Small intestine (tissue), 7 donors: Measurements from ENCODE around the gene RIMBP2. TPM values are rescaled to one million over a fixed set of nuclear protein-coding genes. Genes with fewer than 3 reads are reported as not detected.
A peak's percentile ranks its signal among the peaks of the same experiment; 100 is the strongest.

Experiments used
- DNase-seq, 2 donors: peaks; one replicate each; pipeline versions ENCODE4 v3.0.0 to v3.0.0-alpha.2; 2013
- FAIRE-seq: peaks from 2 replicates; lab custom pipeline; 2012; peaks lifted over from hg19 to GRCh38; lab: Jason Lieb, UNC
- H3K27ac ChIP-seq, 3 donors: one replicate each; pipeline ENCODE4 v1.5.1; 2013; ENCODE audit warnings: low read length in 2 of 3, mild to moderate bottlenecking in 2 of 3, control low read depth in 1 of 3, inconsistent platforms in 1 of 3, low read depth in 1 of 3, moderate library complexity in 1 of 3
- H3K27me3 ChIP-seq, 3 donors: one replicate each; pipeline ENCODE4 v1.6.1; 2013; ENCODE audit warnings: low read length in 3 of 3, inconsistent platforms in 1 of 3; ENCODE audit not compliant: control insufficient read depth in 3 of 3, insufficient read depth in 3 of 3
- H3K36me3 ChIP-seq, 3 donors: one replicate each; pipeline ENCODE4 v1.6.1; 2013; ENCODE audit warnings: low read length in 3 of 3, inconsistent platforms in 1 of 3, low read depth in 1 of 3, mild to moderate bottlenecking in 1 of 3, moderate library complexity in 1 of 3; ENCODE audit not compliant: control insufficient read depth in 3 of 3, insufficient read depth in 2 of 3
- H3K4me1 ChIP-seq, 3 donors: one replicate each; pipeline ENCODE4 v1.6.1; 2013; ENCODE audit warnings: low read length in 2 of 3, inconsistent platforms in 1 of 3, low read depth in 1 of 3, mild to moderate bottlenecking in 1 of 3, moderate library complexity in 1 of 3; ENCODE audit not compliant: control insufficient read depth in 3 of 3, insufficient read depth in 2 of 3
- H3K4me3 ChIP-seq, 3 donors: one replicate each; pipeline ENCODE4 v1.5.1; 2013; ENCODE audit warnings: low read length in 3 of 3, control low read depth in 1 of 3, inconsistent platforms in 1 of 3, low read depth in 1 of 3, mild to moderate bottlenecking in 1 of 3, moderate library complexity in 1 of 3
- H3K9me3 ChIP-seq, 2 donors: one replicate each; pipeline ENCODE4 v1.6.1; 2013; ENCODE audit warnings: low read depth in 1 of 2, low read length in 1 of 2; ENCODE audit not compliant: control insufficient read depth in 2 of 2, insufficient read depth in 1 of 2
- WGBS, 3 donors: extraction: QIAGEN DNeasy Blood & Tissue Kit; methylation state at CpG; one replicate each; pipeline ENCODE4 v1.1.7; 2013; 5-methylcytosine and 5-hydroxymethylcytosine counted together
- polyA plus RNA-seq, 4 donors: library from polyadenylated mRNA; stranded (reverse) in 3 of 4; unstranded in 1 of 4; fragments of 200-250 nt in 3 of 4; fragments of 120-200 nt in 1 of 4; gene quantifications; one replicate each; pipeline versions ENCODE4 v1.2.1 to v1.2.3, GENCODE V29; 2013
- donor health status: healthy with polysubstance abuse.
- donor health status: control.
- donor health status: control.
- donor health status: Bipolar disorder and iron deficiency.
- donor health status: healthy.

The RIMBP2 gene
- polyA plus RNA-seq, 4 donors, result 0.22 to 12.2 (median 2.3) TPM

- WGBS, 3 donors, result 76 to 83% (median 80%) methylated on average over 27 to 28 of the region's 28 CpGs
- FAIRE-seq (no peak), DNase-seq (no peak)
- Histone ChIP-seq H3K9me3 (no peaks in the 10 kb centered on the region), H3K4me3 (no peak overlapping the region), H3K36me3 (no peaks in the 10 kb centered on the region), H3K27ac (no peak overlapping the region), H3K27me3 (no peaks in the 10 kb centered on the region), H3K4me1 (no peaks in the 10 kb centered on the region)
These were observed 255.3 kb downstream of the RIMBP2 start for GRCh38 chr12:130460611-130461446.

- Histone ChIP-seq H3K4me3 (no peak overlapping the region), H3K27me3 (no peaks in the 10 kb centered on the region), H3K4me1 (no peaks in the 10 kb centered on the region), H3K27ac (no peak overlapping the region), H3K9me3 (no peaks in the 10 kb centered on the region), H3K36me3 (no peaks in the 10 kb centered on the region)
- FAIRE-seq (no peak), DNase-seq (no peak)
- 66 to 74% (median 66%) methylated on average over 11 of the region's 11 CpGs for WGBS, 3 donors
These were observed 256.2 kb downstream of the RIMBP2 start for GRCh38 chr12:130459916-130460315.

GRCh38 chr12:130458341-130458740 is 257.8 kb downstream of the RIMBP2 start:
- WGBS, 3 donors, result 75 to 78% (median 77%) methylated on average over 12 of the region's 12 CpGs
- Histone ChIP-seq H3K27me3 (no peaks in the 10 kb centered on the region), H3K27ac (no peak overlapping the region), H3K4me1 (no peaks in the 10 kb centered on the region), H3K9me3 (no peaks in the 10 kb centered on the region), H3K36me3 (no peaks in the 10 kb centered on the region), H3K4me3 (no peak overlapping the region)
- DNase-seq, result no peak
- FAIRE-seq, result no peak

GRCh38 chr12:130457215-130457614 is 258.9 kb downstream of the RIMBP2 start:
- Histone ChIP-seq H3K36me3 (no peaks in the 10 kb centered on the region), H3K9me3 (no peaks in the 10 kb centered on the region), H3K27me3 (no peaks in the 10 kb centered on the region), H3K4me1 (no peaks in the 10 kb centered on the region), H3K4me3 (no peak overlapping the region), H3K27ac (no peak overlapping the region)
- DNase-seq (no peak), FAIRE-seq (no peak)
- 77 to 83% (median 81%) methylated on average over 9 of the region's 9 CpGs for WGBS, 3 donors

- H3K27ac ChIP-seq, result no peak overlapping the region
- WGBS, 3 donors, result 51 to 72% (median 60%) methylated on average over 27 to 28 of the region's 28 CpGs
- no peaks in the 10 kb centered on the region for H3K4me1 ChIP-seq
- DNase-seq (peak in 1 of 2 donors; percentile 2), FAIRE-seq (no peak)
- H3K27me3 ChIP-seq, result no peaks in the 10 kb centered on the region
- no peaks in the 10 kb centered on the region for H3K9me3 ChIP-seq
- H3K36me3 ChIP-seq, result no peaks in the 10 kb centered on the region
- H3K4me3 ChIP-seq, result no peak overlapping the region
These were observed 259.5 kb downstream of the RIMBP2 start for GRCh38 chr12:130456375-130457199.

- no peaks in the 10 kb centered on the region for H3K9me3 ChIP-seq
- DNase-seq (no peak), FAIRE-seq (no peak)
- 75 to 79% (median 77%) methylated on average over 19 of the region's 19 CpGs for WGBS, 3 donors
- H3K36me3 ChIP-seq, result no peaks in the 10 kb centered on the region
- no peak overlapping the region for H3K4me3 ChIP-seq
- H3K4me1 ChIP-seq, result no peaks in the 10 kb centered on the region
- H3K27ac ChIP-seq, result no peak overlapping the region
- H3K27me3 ChIP-seq, result no peaks in the 10 kb centered on the region
These were observed 260.9 kb downstream of the RIMBP2 start for GRCh38 chr12:130455161-130455560.

- no peaks in the 10 kb centered on the region for H3K36me3 ChIP-seq
- no peak overlapping the region for H3K27ac ChIP-seq
- H3K9me3 ChIP-seq, result no peaks in the 10 kb centered on the region
- no peak for DNase-seq
- no peaks in the 10 kb centered on the region for H3K27me3 ChIP-seq
- H3K4me1 ChIP-seq, result no peaks in the 10 kb centered on the region
- no peak for FAIRE-seq
- H3K4me3 ChIP-seq, result no peak overlapping the region
- WGBS, 3 donors, result 82 to 88% (median 86%) methylated on average over 9 of the region's 9 CpGs
These were observed 261.8 kb downstream of the RIMBP2 start for GRCh38 chr12:130454296-130454695.

- Histone ChIP-seq H3K9me3 (no peaks in the 10 kb centered on the region), H3K27me3 (no peaks in the 10 kb centered on the region), H3K4me3 (no peak overlapping the region), H3K27ac (no peak overlapping the region), H3K36me3 (no peaks in the 10 kb centered on the region), H3K4me1 (no peaks in the 10 kb centered on the region)
- FAIRE-seq, result no peak
- WGBS, 3 donors, result 71 to 80% (median 79%) methylated on average over 10 of the region's 10 CpGs
- DNase-seq, result no peak
These were observed 263.6 kb downstream of the RIMBP2 start for GRCh38 chr12:130452546-130452945.
